NK-92 (cell line): Measurements from ENCODE around the gene INSR.
"Not testable (repeated sequence)": the region's sequence is repeated elsewhere in the genome, so short reads cannot be mapped to it uniquely, and the experiment has no call there.

Experiments
- DNase-seq: peaks from one replicate; lab custom pipeline; 2025; ENCODE audit not compliant: unreplicated experiment; lab: John Stamatoyannopoulos, UW

Gene INSR

GRCh38 chr19:7224995-7225394 lies 69.2 kb downstream of the INSR start:
- no peak for DNase-seq

- DNase-seq: no peak
These were observed 70.0 kb downstream of the INSR start for GRCh38 chr19:7224209-7224686.

- DNase-seq: no peak
These were observed 70.8 kb downstream of the INSR start for GRCh38 chr19:7223429-7223828.

- no peak for DNase-seq
These were observed 75.2 kb downstream of the INSR start for GRCh38 chr19:7219056-7219455.

- DNase-seq: no peak
These were observed 76.4 kb downstream of the INSR start for GRCh38 chr19:7217861-7218260.

- no peak for DNase-seq
These were observed 77.8 kb downstream of the INSR start for GRCh38 chr19:7216373-7216902.

GRCh38 chr19:7215176-7215575 lies 79.0 kb downstream of the INSR start:
- DNase-seq: no peak

GRCh38 chr19:7214324-7215089 lies 79.7 kb downstream of the INSR start:
- DNase-seq: no peak

- no peak for DNase-seq
These were observed 80.4 kb downstream of the INSR start for GRCh38 chr19:7213628-7214323.

GRCh38 chr19:7211191-7211951 lies 82.8 kb downstream of the INSR start:
- no peak for DNase-seq

- DNase-seq: no peak
These were observed 83.9 kb downstream of the INSR start for GRCh38 chr19:7210359-7210758.

- not testable (repeated sequence) for DNase-seq
These were observed 84.5 kb downstream of the INSR start for GRCh38 chr19:7209597-7210325.

- not testable (repeated sequence) for DNase-seq
These were observed 85.2 kb downstream of the INSR start for GRCh38 chr19:7209036-7209435.

GRCh38 chr19:7203332-7203731 lies 90.9 kb downstream of the INSR start:
- no peak for DNase-seq

GRCh38 chr19:7202888-7203287 lies 91.3 kb downstream of the INSR start:
- DNase-seq: no peak

GRCh38 chr19:7200736-7201135 lies 93.5 kb downstream of the INSR start:
- no peak for DNase-seq

GRCh38 chr19:7199613-7200533 lies 94.3 kb downstream of the INSR start:
- DNase-seq: no peak

GRCh38 chr19:7197760-7198696 lies 96.2 kb downstream of the INSR start:
- no peak for DNase-seq
